ENCODE results near the gene LMO4.
A peak's percentile ranks its signal among the peaks of the same experiment; 100 is the strongest.

Gene LMO4

GRCh38 chr1:87335175-87335884, 6.7 kb downstream of the LMO4 start:
- H3K4me1 ChIP-seq, result peaks cover 8% of the 10 kb centered on the region
- H3K4me3 ChIP-seq (ENCODE audit: low read depth, low read length), result peak overlapping the region; percentile 44
- no peaks in the 10 kb centered on the region for H3K9me3 ChIP-seq
- H3K36me3 ChIP-seq, result no peaks in the 10 kb centered on the region
- no peaks in the 10 kb centered on the region for H3K27me3 ChIP-seq
- DNase-seq, result peak; percentile 65
- TF ChIP-seq CTCF (IDR thresholded peaks at IDR 0.05; ENCODE audit: low read depth, low read length), result no peak

- no peaks in the 10 kb centered on the region for H3K36me3 ChIP-seq
- TF ChIP-seq CTCF (IDR thresholded peaks at IDR 0.05; ENCODE audit: low read depth, low read length), result no peak
- H3K4me1 ChIP-seq, result peaks cover 8% of the 10 kb centered on the region
- no peak overlapping the region; the same call in 1 of the 2 replicates for H3K4me3 ChIP-seq (ENCODE audit: low read depth, low read length)
- no peaks in the 10 kb centered on the region for H3K9me3 ChIP-seq
- H3K27me3 ChIP-seq, result no peaks in the 10 kb centered on the region
- DNase-seq, result no peak
Observed at GRCh38 chr1:87336623-87337067, 8.0 kb downstream of the LMO4 start.

- Histone ChIP-seq H3K9me3 (no peaks in the 10 kb centered on the region), H3K27me3 (no peaks in the 10 kb centered on the region), H3K4me3 (ENCODE audit: low read depth, low read length) (no peak overlapping the region), H3K36me3 (no peaks in the 10 kb centered on the region), H3K4me1 (peaks cover 8% of the 10 kb centered on the region)
- DNase-seq, result no peak
- no peak for TF ChIP-seq CTCF (IDR thresholded peaks at IDR 0.05; ENCODE audit: low read depth, low read length)
Observed at GRCh38 chr1:87337606-87338005, 8.9 kb downstream of the LMO4 start.

- no peak for DNase-seq
- H3K36me3 ChIP-seq, result no peaks in the 10 kb centered on the region
- peaks cover 8% of the 10 kb centered on the region for H3K4me1 ChIP-seq
- H3K27me3 ChIP-seq, result no peaks in the 10 kb centered on the region
- H3K4me3 ChIP-seq (ENCODE audit: low read depth, low read length), result no peak overlapping the region
- no peaks in the 10 kb centered on the region for H3K9me3 ChIP-seq
- no peak for TF ChIP-seq CTCF (IDR thresholded peaks at IDR 0.05; ENCODE audit: low read depth, low read length)
Observed at GRCh38 chr1:87338566-87338965, 9.9 kb downstream of the LMO4 start.

GRCh38 chr1:87344231-87344630, 15.6 kb downstream of the LMO4 start:
- no peak for DNase-seq
- H3K4me3 ChIP-seq (ENCODE audit: low read depth, low read length), result no peak overlapping the region
- no peaks in the 10 kb centered on the region for H3K36me3 ChIP-seq
- no peak for TF ChIP-seq CTCF (IDR thresholded peaks at IDR 0.05; ENCODE audit: low read depth, low read length)
- no peaks in the 10 kb centered on the region for H3K27me3 ChIP-seq
- H3K9me3 ChIP-seq, result no peaks in the 10 kb centered on the region
- H3K4me1 ChIP-seq, result no peaks in the 10 kb centered on the region

- no peak for TF ChIP-seq CTCF (IDR thresholded peaks at IDR 0.05; ENCODE audit: low read depth, low read length)
- Histone ChIP-seq H3K9me3 (no peaks in the 10 kb centered on the region), H3K36me3 (no peaks in the 10 kb centered on the region)
Observed at GRCh38 chr1:87346130-87346814, 17.6 kb downstream of the LMO4 start.

More at GRCh38 chr1:87346130-87346814, 17.6 kb downstream of the LMO4 start:
- Histone ChIP-seq H3K4me3 (ENCODE audit: low read depth, low read length) (no peak overlapping the region), H3K4me1 (no peaks in the 10 kb centered on the region), H3K27me3 (no peaks in the 10 kb centered on the region)
- DNase-seq, result no peak

Data from BE2C (cell line).